DOHH2 (cell line): ENCODE measurements around the gene GALNT15.

Source experiments
- CTCF ChIP-seq: fragments of 200-600 bp; sonication (generic); IDR thresholded peaks from one replicate; pipeline ENCODE4 v1.5.1; 2014; ENCODE audit warnings: antibody characterized with exemption, mild to moderate bottlenecking, low read depth, low read length; ENCODE audit not compliant: poor library complexity, severe bottlenecking
- EZH2phosphoT487 ChIP-seq: fragments of 200-600 bp; sonication (generic); IDR thresholded peaks from 2 replicates; pipeline ENCODE4 v1.6.1; 2017; ENCODE audit warnings: borderline replicate concordance, mild to moderate bottlenecking, antibody characterized with exemption, low read length, moderate library complexity, mixed read lengths

GRCh38 chr3:16252243-16252978 is 77.9 kb downstream of the GALNT15 start:
- no peak for TF ChIP-seq CTCF
- TF ChIP-seq EZH2phosphoT487: no peak
